ENCODE results near the gene USP33. TPM values are rescaled to one million over a fixed set of nuclear protein-coding genes. Genes with fewer than 3 reads are reported as not detected.
"Not testable (repeated sequence)": the region's sequence is repeated elsewhere in the genome, so short reads cannot be mapped to it uniquely, and the experiment has no call there.

USP33 gene
- total RNA-seq, 2 experiments from 2014 or later = 35.8 to 36.2 TPM

DNA sequence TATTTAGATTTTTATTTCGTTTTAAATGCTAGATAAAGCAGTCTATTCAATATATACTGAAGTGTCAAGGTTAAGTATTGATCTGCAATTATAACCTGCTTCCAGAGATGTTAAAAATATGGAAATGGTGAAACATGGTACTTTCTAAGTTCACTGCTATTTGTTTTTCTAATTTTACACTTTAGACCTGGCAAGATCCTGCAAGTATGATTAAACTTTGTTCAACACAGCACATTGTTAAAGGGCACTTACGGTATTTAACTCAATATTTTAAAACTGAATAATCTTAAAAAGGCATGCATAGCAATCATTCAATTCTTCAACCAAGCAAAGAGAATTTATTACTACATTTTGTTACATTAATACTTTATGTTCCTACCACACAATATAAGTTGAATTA, 41.5 kb downstream of the USP33 start:
- Mint-ChIP-seq H3K4me3 (no peak overlapping the region), H3K27ac (no peak overlapping the region), H3K36me3 (ENCODE audit: low read depth) (peaks cover 34% of the 10 kb centered on the region), H3K27me3 (no peaks in the 10 kb centered on the region), H3K4me1 (ENCODE audit: low read depth) (no peaks in the 10 kb centered on the region), H3K9me3 (no peaks in the 10 kb centered on the region)
- intact Hi-C loops (cut with micrococcal nuclease) = no loop called here
- CTCF ChIA-PET = no interaction called here
- TF ChIP-seq, protein P1, sequence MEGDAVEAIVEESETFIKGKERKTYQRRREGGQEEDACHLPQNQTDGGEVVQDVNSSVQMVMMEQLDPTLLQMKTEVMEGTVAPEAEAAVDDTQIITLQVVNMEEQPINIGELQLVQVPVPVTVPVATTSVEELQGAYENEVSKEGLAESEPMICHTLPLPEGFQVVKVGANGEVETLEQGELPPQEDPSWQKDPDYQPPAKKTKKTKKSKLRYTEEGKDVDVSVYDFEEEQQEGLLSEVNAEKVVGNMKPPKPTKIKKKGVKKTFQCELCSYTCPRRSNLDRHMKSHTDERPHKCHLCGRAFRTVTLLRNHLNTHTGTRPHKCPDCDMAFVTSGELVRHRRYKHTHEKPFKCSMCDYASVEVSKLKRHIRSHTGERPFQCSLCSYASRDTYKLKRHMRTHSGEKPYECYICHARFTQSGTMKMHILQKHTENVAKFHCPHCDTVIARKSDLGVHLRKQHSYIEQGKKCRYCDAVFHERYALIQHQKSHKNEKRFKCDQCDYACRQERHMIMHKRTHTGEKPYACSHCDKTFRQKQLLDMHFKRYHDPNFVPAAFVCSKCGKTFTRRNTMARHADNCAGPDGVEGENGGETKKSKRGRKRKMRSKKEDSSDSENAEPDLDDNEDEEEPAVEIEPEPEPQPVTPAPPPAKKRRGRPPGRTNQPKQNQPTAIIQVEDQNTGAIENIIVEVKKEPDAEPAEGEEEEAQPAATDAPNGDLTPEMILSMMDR (IDR thresholded peaks at IDR 0.05) = no peak
- POLR2A ChIA-PET = no interaction called here
- DNase-seq (no peak), ATAC-seq (no peak)

- Mint-ChIP-seq H3K9me3 (no peaks in the 10 kb centered on the region), H3K4me3 (no peak overlapping the region), H3K27ac (no peak overlapping the region), H3K36me3 (ENCODE audit: low read depth) (peaks cover 22% of the 10 kb centered on the region), H3K27me3 (no peaks in the 10 kb centered on the region), H3K4me1 (ENCODE audit: low read depth) (no peaks in the 10 kb centered on the region)
- POLR2A ChIA-PET = no interaction called here
- no peak for ATAC-seq
- intact Hi-C loops (cut with micrococcal nuclease) = no loop called here
- TF ChIP-seq, protein P1 (IDR thresholded peaks at IDR 0.05) = no peak
- CTCF ChIA-PET = no interaction called here
- DNase-seq = no peak
Measured at GRCh38 chr1:77716065-77716464, 43.6 kb downstream of the USP33 start.

DNA sequence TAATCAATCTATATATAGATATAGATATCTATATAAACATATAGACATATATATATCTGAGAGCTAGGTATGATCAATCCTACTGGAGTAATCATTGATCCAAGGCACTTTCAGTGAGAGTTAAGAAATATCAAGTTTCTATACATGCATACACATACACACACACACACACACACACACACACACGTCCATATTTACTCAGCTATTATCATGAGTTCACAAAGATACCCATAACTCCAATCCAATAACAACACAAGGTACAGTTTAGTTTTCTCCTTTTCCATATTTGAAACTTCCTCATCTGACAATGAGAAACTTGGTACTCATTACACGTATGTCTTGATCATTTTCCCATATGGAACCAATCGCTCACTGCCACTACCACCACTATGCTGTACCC, 49.9 kb downstream of the USP33 start:
- ATAC-seq (no peak), DNase-seq (no peak)
- ChIA-PET CTCF (no interaction called here), POLR2A (no interaction called here)
- no peaks in the 10 kb centered on the region for H3K9me3 Mint-ChIP-seq
- H3K36me3 Mint-ChIP-seq (ENCODE audit: low read depth) = peaks cover 19% of the 10 kb centered on the region
- TF ChIP-seq, protein P1 (IDR thresholded peaks at IDR 0.05) = no peak
- no peaks in the 10 kb centered on the region for H3K27me3 Mint-ChIP-seq
- H3K27ac Mint-ChIP-seq = peak overlapping the region; percentile 4
- intact Hi-C loops (cut with micrococcal nuclease) = no loop called here
- H3K4me1 Mint-ChIP-seq (ENCODE audit: low read depth) = peaks cover 2% of the 10 kb centered on the region
- H3K4me3 Mint-ChIP-seq = no peak overlapping the region

- Mint-ChIP-seq H3K4me3 (no peak overlapping the region), H3K36me3 (ENCODE audit: low read depth) (peaks cover 10% of the 10 kb centered on the region), H3K27me3 (no peaks in the 10 kb centered on the region), H3K9me3 (no peaks in the 10 kb centered on the region), H3K4me1 (ENCODE audit: low read depth) (peaks cover 4% of the 10 kb centered on the region), H3K27ac (no peak overlapping the region)
- TF ChIP-seq, protein P1 (IDR thresholded peaks at IDR 0.05) = no peak
- DNase-seq = no peak
- POLR2A ChIA-PET = no interaction called here
- no peak for ATAC-seq
- CTCF ChIA-PET = no interaction called here
- intact Hi-C loops (cut with micrococcal nuclease) = no loop called here
Measured at GRCh38 chr1:77706321-77706720, 53.3 kb downstream of the USP33 start.

GRCh38 chr1:77704736-77705135, 54.9 kb downstream of the USP33 start:
- CTCF ChIA-PET = interaction anchor here (1.4 kb wide), 1 partner anchor 171 kb away, joined by 3 read pairs; no protein-coding TSS in a partner anchor
- Mint-ChIP-seq H3K27ac (no peak overlapping the region), H3K27me3 (no peaks in the 10 kb centered on the region), H3K4me3 (no peak overlapping the region), H3K4me1 (ENCODE audit: low read depth) (peaks cover 4% of the 10 kb centered on the region), H3K36me3 (ENCODE audit: low read depth) (peaks cover 9% of the 10 kb centered on the region), H3K9me3 (no peaks in the 10 kb centered on the region)
- TF ChIP-seq, protein P1 (IDR thresholded peaks at IDR 0.05) = no peak
- intact Hi-C loops (cut with micrococcal nuclease) = no loop called here
- POLR2A ChIA-PET = no interaction called here
- ATAC-seq = no peak
- DNase-seq = no peak

- H3K36me3 Mint-ChIP-seq (ENCODE audit: low read depth) = peaks cover 10% of the 10 kb centered on the region
- POLR2A ChIA-PET = interaction anchor here (0.6 kb wide), 1 partner anchor 243 kb away, joined by 3 read pairs; no protein-coding TSS in a partner anchor
- H3K4me1 Mint-ChIP-seq (ENCODE audit: low read depth); H3K27ac Mint-ChIP-seq; ATAC-seq; DNase-seq; intact Hi-C loops (cut with micrococcal nuclease); H3K9me3 Mint-ChIP-seq; H3K4me3 Mint-ChIP-seq; H3K27me3 Mint-ChIP-seq; CTCF ChIA-PET: not testable (repeated sequence)
Measured at GRCh38 chr1:77699673-77700072, 60.0 kb downstream of the USP33 start.

All from activated CD8-positive, alpha-beta T cell treated with anti-CD3 and anti-CD28 coated beads for 36 hours (primary cell).